Measurements from ENCODE around the gene USP25.

Gene USP25

DNA sequence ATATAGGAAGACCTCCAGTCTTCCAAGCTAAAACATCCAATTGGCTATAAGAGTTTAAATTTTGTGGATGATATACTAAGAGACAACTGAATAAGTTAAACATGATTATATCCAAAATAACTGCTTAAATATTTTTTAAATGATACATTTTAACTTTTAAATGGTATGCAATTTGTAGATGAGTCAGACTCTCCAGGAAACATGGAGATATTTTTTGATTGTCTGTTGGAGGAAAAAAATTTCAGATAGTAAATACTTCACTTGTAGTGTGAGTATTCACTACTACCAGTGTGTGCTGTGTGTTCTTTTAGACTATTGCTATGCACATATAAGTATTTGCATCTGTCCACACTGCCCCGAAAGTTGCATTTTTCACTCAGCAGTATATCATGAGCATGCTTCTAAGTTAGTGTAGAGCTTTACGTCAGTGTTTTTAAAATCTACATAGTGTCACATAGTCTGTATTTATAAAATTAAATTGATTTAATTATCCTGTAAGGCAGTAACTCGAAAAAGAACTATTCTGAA is 91.1 kb downstream of the USP25 start:
- Histone ChIP-seq H3K4me2 (ENCODE audit: low read length) (no peak overlapping the region), H3K4me1 (no peaks in the 10 kb centered on the region), H3K9me3 (ENCODE audit: control insufficient read depth, low read length) (no peaks in the 10 kb centered on the region), H3K27me3 (ENCODE audit: control insufficient read depth, insufficient read depth, low read length) (no peaks in the 10 kb centered on the region), H3K9ac (no peak overlapping the region), H3K36me3 (ENCODE audit: control insufficient read depth, insufficient read depth, low read length) (no peaks in the 10 kb centered on the region), H3K79me2 (no peaks in the 10 kb centered on the region), H3K4me3 (ENCODE audit: low read depth, low read length) (no peak overlapping the region), H2AFZ (no peak overlapping the region), H3K27ac (no peak overlapping the region)
- TF ChIP-seq, protein P1, sequence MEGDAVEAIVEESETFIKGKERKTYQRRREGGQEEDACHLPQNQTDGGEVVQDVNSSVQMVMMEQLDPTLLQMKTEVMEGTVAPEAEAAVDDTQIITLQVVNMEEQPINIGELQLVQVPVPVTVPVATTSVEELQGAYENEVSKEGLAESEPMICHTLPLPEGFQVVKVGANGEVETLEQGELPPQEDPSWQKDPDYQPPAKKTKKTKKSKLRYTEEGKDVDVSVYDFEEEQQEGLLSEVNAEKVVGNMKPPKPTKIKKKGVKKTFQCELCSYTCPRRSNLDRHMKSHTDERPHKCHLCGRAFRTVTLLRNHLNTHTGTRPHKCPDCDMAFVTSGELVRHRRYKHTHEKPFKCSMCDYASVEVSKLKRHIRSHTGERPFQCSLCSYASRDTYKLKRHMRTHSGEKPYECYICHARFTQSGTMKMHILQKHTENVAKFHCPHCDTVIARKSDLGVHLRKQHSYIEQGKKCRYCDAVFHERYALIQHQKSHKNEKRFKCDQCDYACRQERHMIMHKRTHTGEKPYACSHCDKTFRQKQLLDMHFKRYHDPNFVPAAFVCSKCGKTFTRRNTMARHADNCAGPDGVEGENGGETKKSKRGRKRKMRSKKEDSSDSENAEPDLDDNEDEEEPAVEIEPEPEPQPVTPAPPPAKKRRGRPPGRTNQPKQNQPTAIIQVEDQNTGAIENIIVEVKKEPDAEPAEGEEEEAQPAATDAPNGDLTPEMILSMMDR (IDR thresholded peaks at IDR 0.05), result no peak

DNA sequence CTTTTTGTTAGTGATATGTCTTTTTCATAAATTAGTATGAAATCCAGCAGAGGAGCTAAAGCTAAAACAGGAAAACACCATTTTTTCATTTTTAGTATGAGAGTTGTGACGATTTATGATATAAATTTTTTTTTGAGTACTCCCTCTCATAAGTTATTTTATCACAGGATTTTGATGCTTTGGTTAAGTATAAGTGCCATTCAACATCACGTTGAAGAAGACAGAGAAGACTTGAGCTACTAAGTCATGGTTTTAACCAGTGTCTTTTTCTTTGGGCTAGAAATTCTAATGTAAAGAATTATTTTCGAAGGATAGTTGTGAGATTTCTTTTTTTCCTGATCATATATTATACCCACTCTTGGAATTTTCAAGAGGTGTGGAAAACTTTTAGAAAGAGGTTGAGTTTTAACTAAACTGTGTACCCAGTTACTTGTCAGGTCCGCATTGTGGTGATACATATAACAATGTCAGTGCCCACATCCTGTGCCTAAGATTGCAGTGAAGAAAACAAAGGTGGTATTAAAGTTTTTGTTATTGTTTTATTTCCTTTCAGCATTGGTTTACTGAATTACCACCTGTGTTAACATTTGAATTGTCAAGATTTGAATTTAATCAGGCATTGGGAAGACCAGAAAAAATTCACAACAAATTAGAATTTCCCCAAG is 93.8 kb downstream of the USP25 start:
- TF ChIP-seq, protein P1 (IDR thresholded peaks at IDR 0.05), result no peak
- no peak overlapping the region for H2AFZ ChIP-seq
- H3K79me2 ChIP-seq, result no peaks in the 10 kb centered on the region
- H3K4me1 ChIP-seq, result no peaks in the 10 kb centered on the region
- no peak overlapping the region for H3K27ac ChIP-seq
- H3K27me3 ChIP-seq (ENCODE audit: control insufficient read depth, insufficient read depth, low read length), result no peaks in the 10 kb centered on the region
- no peak overlapping the region for H3K4me3 ChIP-seq (ENCODE audit: low read depth, low read length)
- H3K36me3 ChIP-seq (ENCODE audit: control insufficient read depth, insufficient read depth, low read length), result no peaks in the 10 kb centered on the region
- no peaks in the 10 kb centered on the region for H3K9me3 ChIP-seq (ENCODE audit: control insufficient read depth, low read length)
- H3K4me2 ChIP-seq (ENCODE audit: low read length), result no peak overlapping the region
- no peak overlapping the region for H3K9ac ChIP-seq

DNA sequence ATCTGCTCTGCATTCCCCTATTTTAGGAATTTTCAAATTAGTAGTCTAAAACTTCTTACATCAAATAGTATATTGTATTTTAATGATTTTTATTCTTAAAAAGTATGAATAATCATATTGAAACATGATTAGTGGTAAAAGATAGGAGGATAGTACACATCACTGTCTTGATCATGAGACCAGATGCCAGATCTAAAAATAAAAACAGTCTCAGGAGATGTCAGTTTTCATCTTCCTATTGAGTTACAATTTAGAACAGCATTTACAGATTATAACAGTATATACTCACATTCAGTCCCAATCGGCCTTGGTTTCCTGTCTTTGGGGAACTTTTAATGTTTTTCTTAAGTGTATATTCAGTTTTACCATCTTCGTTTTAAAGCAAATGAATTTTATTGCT is 95.9 kb downstream of the USP25 start:
- Histone ChIP-seq H3K4me2 (ENCODE audit: low read length) (no peak overlapping the region), H3K9me3 (ENCODE audit: control insufficient read depth, low read length) (no peaks in the 10 kb centered on the region), H3K79me2 (no peaks in the 10 kb centered on the region), H3K4me3 (ENCODE audit: low read depth, low read length) (no peak overlapping the region), H2AFZ (no peak overlapping the region), H3K36me3 (ENCODE audit: control insufficient read depth, insufficient read depth, low read length) (no peaks in the 10 kb centered on the region), H3K27ac (no peak overlapping the region), H3K4me1 (no peaks in the 10 kb centered on the region), H3K9ac (no peak overlapping the region), H3K27me3 (ENCODE audit: control insufficient read depth, insufficient read depth, low read length) (no peaks in the 10 kb centered on the region)
- TF ChIP-seq, protein P1 (IDR thresholded peaks at IDR 0.05), result no peak

DNA sequence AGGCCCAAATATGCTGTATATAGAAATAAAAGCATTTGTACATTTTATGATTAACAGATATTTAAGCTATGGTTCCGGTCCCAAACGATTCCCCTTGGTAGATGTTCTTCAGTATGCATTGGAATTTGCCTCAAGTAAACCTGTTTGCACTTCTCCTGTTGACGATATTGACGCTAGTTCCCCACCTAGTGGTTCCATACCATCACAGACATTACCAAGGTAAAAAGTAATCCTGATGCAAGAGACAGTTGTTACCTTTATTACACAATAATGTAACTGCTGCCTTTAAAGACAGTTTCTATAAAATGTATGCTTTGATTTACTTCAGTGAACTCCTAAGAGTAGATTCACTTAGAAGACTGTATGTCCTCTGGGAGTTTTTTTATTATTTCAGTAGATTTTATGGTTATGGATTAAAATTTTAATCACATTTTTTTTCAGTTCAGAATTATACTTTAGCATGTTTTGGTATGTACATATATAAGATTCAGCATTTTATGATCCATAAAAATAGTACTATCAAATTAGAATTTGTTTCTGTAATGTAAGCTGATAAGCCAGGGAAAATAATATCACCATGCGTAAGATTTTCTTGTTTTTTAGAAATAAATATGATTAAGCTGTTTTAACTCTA is 96.5 kb downstream of the USP25 start:
- H3K27me3 ChIP-seq (ENCODE audit: control insufficient read depth, insufficient read depth, low read length), result no peaks in the 10 kb centered on the region
- H3K4me2 ChIP-seq (ENCODE audit: low read length), result no peak overlapping the region
- TF ChIP-seq, protein P1 (IDR thresholded peaks at IDR 0.05), result peak; percentile 28
- H3K27ac ChIP-seq, result no peak overlapping the region
- H3K9ac ChIP-seq, result no peak overlapping the region
- no peaks in the 10 kb centered on the region for H3K9me3 ChIP-seq (ENCODE audit: control insufficient read depth, low read length)
- no peak overlapping the region for H2AFZ ChIP-seq
- no peaks in the 10 kb centered on the region for H3K36me3 ChIP-seq (ENCODE audit: control insufficient read depth, insufficient read depth, low read length)
- no peaks in the 10 kb centered on the region for H3K4me1 ChIP-seq
- H3K79me2 ChIP-seq, result no peaks in the 10 kb centered on the region
- no peak overlapping the region for H3K4me3 ChIP-seq (ENCODE audit: low read depth, low read length)
